GM21381 (cell line): ENCODE results near the gene CTDSPL.
"Not testable (repeated sequence)": the region's sequence is repeated elsewhere in the genome, so short reads cannot be mapped to it uniquely, and the experiment has no call there.

ENCODE experiments used
- ATAC-seq: cut with Tn5 transposase; IDR thresholded peaks from one replicate; pipeline ENCODE4 v1.9.1; 2021; ENCODE audit warnings: mild to moderate bottlenecking, moderate library complexity; ENCODE audit not compliant: unreplicated experiment

Gene CTDSPL

GRCh38 chr3:37861620-37862041 is at the start of gene CTDSPL:
TSS of gene CTDSPL (plus strand) at chr3:37861880. CDS start at chr3:37862200, 320 bp downstream.
- no peak for ATAC-seq

GRCh38 chr3:37812499-37812896 is 49.2 kb upstream of the CTDSPL start:
- ATAC-seq, result no peak

- ATAC-seq, result no peak
Measured at GRCh38 chr3:37813403-37813802, 48.3 kb upstream of the CTDSPL start.

GRCh38 chr3:37814547-37814946 is 47.1 kb upstream of the CTDSPL start:
- no peak for ATAC-seq

GRCh38 chr3:37815156-37815555 is 46.5 kb upstream of the CTDSPL start:
- not testable (repeated sequence) for ATAC-seq

GRCh38 chr3:37816271-37816670 is 45.4 kb upstream of the CTDSPL start:
- ATAC-seq, result no peak

- ATAC-seq, result no peak
Measured at GRCh38 chr3:37819591-37819990, 42.1 kb upstream of the CTDSPL start.

- ATAC-seq, result no peak
Measured at GRCh38 chr3:37820286-37820685, 41.4 kb upstream of the CTDSPL start.

GRCh38 chr3:37823189-37823588 is 38.5 kb upstream of the CTDSPL start:
- ATAC-seq, result no peak

- no peak for ATAC-seq
Measured at GRCh38 chr3:37824090-37824953, 37.4 kb upstream of the CTDSPL start.

- no peak for ATAC-seq
Measured at GRCh38 chr3:37824954-37825328, 36.7 kb upstream of the CTDSPL start.

- no peak for ATAC-seq
Measured at GRCh38 chr3:37825744-37826400, 35.8 kb upstream of the CTDSPL start.

GRCh38 chr3:37826502-37826901 is 35.2 kb upstream of the CTDSPL start:
- ATAC-seq, result no peak

GRCh38 chr3:37826933-37827332 is 34.7 kb upstream of the CTDSPL start:
- no peak for ATAC-seq

- ATAC-seq, result no peak
Measured at GRCh38 chr3:37832480-37832879, 29.2 kb upstream of the CTDSPL start.

GRCh38 chr3:37833302-37834186 is 28.1 kb upstream of the CTDSPL start:
- ATAC-seq, result no peak

GRCh38 chr3:37836589-37836988 is 25.1 kb upstream of the CTDSPL start:
- ATAC-seq, result no peak

- no peak for ATAC-seq
Measured at GRCh38 chr3:37847689-37848088, 14.0 kb upstream of the CTDSPL start.

GRCh38 chr3:37849146-37849923 is 12.3 kb upstream of the CTDSPL start:
- no peak for ATAC-seq

GRCh38 chr3:37852097-37852496 is 9.6 kb upstream of the CTDSPL start:
- no peak for ATAC-seq

GRCh38 chr3:37852771-37853170 is 8.9 kb upstream of the CTDSPL start:
- ATAC-seq, result no peak
